Uterus (tissue), 4 donors: ENCODE results near the gene ZNF335. TPM values are rescaled to one million over a fixed set of nuclear protein-coding genes. Genes with fewer than 3 reads are reported as not detected.
A peak's percentile ranks its signal among the peaks of the same experiment; 100 is the strongest.

Source experiments
- DNase-seq, 2 donors: peaks; one replicate each; pipeline ENCODE4 v3.0.0-alpha.2; 2019 to 2020
- H3K27ac ChIP-seq, 2 donors: fragments of 200-600 bp; sonication (generic); 1 replicate in 1 of 2; 2 replicates in 1 of 2; pipeline ENCODE4 v1.5.1; 2016 to 2018
- H3K27me3 ChIP-seq, 2 donors: fragments of 200-600 bp; sonication (generic); one replicate each; pipeline ENCODE4 v1.5.1; 2018 to 2019; ENCODE audit warnings: control low read depth in 1 of 2
- H3K36me3 ChIP-seq, 2 donors: fragments of 200-600 bp; sonication (generic); one replicate each; pipeline ENCODE4 v1.5.1; 2019; ENCODE audit warnings: control low read depth in 1 of 2
- H3K4me1 ChIP-seq, 2 donors: fragments of 200-600 bp; sonication (generic); one replicate each; pipeline ENCODE4 v1.5.1; 2018 to 2019; ENCODE audit warnings: control low read depth in 1 of 2
- H3K4me3 ChIP-seq, 2 donors: fragments of 200-600 bp; sonication (generic); 1 replicate in 1 of 2; 2 replicates in 1 of 2; pipeline ENCODE4 v1.5.1; 2018 to 2019; ENCODE audit warnings: mild to moderate bottlenecking in 1 of 2
- H3K9me3 ChIP-seq, 2 donors: fragments of 200-600 bp; sonication (generic); one replicate each; pipeline ENCODE4 v1.5.1; 2019; ENCODE audit warnings: control low read depth in 1 of 2
- POLR2A ChIP-seq, 2 donors: fragments of 450-650 bp; IDR thresholded peaks; one replicate each; pipeline ENCODE4 v1.6.1; 2016; ENCODE audit warnings: antibody characterized with exemption in 2 of 2, mild to moderate bottlenecking in 1 of 2, moderate library complexity in 1 of 2
- intact Hi-C: fragments of 100-400 bp; cut with DNase I; formaldehyde crosslinking; loops from one replicate; pipeline ENCODE4 v1.15.1; 2023; ENCODE audit warnings: low total_unique reads
- total RNA-seq, 4 donors: library from RNA; depleted of rRNA in 3 of 4; stranded (reverse); fragments of >200 nt in 3 of 4; gene quantifications; one replicate each; pipeline versions ENCODE4 v1.1.0 to v1.2.4, GENCODE V29; 2014 to 2023
- TF ChIP-seq, protein P1 (sequence below), 4 experiments: fragments of 200-600 bp in 2 of 4; fragments of 450-650 bp in 2 of 4; sonication (generic) in 2 of 4; IDR thresholded peaks; one replicate each; pipeline ENCODE4 v1.5.1; 2016 to 2019; ENCODE audit warnings: antibody characterized with exemption in 4 of 4, mild to moderate bottlenecking in 2 of 4, moderate library complexity in 1 of 4
- donor health status: DM: yes; HTN: yes; CAD: no.

The ZNF335 gene
- total RNA-seq, 4 donors from 2014 or later = 14.9 to 40.0 (median 29.0) TPM

DNA sequence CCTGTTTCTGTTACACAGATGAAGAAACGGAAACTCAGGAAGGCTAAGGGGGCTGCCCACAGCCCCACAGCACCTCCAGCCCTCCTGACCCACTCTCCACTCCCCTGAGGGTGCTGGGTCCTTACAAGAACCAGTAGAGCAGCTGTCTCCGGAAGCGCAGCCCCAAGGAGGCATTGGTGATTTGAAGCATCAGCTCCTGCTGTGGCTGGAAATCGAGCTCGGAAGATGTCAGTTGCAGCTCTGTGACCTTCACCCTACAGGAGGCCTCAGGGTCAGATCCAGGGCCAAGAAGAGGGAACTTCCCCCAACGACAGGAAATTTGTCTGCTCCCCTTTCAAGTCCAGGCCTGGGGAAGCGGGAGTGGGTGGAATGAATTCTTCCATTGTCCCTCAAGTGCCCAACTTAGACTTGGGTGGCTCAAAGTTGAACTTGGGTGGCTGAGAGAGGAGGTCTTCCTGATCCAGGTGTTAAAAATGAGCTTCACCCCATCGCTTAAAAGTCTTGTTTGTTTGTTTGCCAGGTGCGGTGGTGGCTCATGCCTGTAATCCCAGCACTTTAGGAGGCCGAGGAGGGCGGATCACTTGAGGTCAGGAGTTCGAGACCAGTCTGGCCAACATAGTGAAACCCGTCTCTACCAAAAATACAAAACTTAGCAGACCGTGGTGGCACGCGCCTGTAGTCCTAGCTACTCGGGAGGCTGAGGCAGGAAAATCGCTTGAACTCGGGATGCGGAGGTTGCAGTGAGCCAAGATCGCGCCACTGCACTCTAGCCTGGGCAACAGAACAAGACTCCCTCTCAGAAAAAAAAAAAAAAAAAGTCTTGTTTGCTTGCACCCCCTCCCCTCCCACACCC is 62.0 kb downstream of the ZNF335 start:
- peak overlapping the region in 1 of 2 donors; percentile 20 for H3K4me3 ChIP-seq
- intact Hi-C loops = no loop called here

DNA sequence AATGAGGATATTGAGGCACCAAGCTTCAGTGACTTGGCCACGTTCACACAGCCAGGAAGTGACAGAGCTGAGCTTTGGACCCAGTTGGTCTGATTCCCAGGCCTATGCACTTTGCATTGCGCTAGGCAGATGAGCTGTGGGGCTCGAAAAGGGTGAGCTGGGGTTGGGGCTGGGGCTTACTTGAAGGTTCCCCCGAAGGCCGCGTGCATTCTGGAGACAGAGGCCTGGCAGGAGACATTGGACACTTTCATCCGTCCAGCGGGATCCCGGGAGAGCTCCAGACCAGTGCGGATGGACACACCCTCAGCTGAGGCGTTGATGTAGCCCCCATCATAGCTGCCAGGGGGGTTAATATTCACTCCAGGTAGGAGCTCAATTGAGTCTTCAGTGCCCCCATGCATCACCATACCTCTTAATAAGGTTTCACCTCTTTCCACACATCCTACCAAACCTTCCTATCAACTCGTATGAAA is 62.6 kb downstream of the ZNF335 start:
- intact Hi-C loops = no loop called here
- Histone ChIP-seq H3K36me3 (no peaks in the 10 kb centered on the region), H3K4me1 (no peaks in the 10 kb centered on the region), H3K4me3 (no peak overlapping the region), H3K27me3 (no peaks in the 10 kb centered on the region), H3K9me3 (no peaks in the 10 kb centered on the region), H3K27ac (peak overlapping the region in 1 of 2 donors; percentile 78)
- DNase-seq = peak in 1 of 2 donors; percentile 15
- no peak for TF ChIP-seq POLR2A (IDR thresholded peaks at IDR 0.05)
- TF ChIP-seq, protein P1, sequence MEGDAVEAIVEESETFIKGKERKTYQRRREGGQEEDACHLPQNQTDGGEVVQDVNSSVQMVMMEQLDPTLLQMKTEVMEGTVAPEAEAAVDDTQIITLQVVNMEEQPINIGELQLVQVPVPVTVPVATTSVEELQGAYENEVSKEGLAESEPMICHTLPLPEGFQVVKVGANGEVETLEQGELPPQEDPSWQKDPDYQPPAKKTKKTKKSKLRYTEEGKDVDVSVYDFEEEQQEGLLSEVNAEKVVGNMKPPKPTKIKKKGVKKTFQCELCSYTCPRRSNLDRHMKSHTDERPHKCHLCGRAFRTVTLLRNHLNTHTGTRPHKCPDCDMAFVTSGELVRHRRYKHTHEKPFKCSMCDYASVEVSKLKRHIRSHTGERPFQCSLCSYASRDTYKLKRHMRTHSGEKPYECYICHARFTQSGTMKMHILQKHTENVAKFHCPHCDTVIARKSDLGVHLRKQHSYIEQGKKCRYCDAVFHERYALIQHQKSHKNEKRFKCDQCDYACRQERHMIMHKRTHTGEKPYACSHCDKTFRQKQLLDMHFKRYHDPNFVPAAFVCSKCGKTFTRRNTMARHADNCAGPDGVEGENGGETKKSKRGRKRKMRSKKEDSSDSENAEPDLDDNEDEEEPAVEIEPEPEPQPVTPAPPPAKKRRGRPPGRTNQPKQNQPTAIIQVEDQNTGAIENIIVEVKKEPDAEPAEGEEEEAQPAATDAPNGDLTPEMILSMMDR (IDR thresholded peaks at IDR 0.05) = no peak

More for the DNA sequence above, 62.0 kb downstream of the ZNF335 start:
- H3K9me3 ChIP-seq = no peaks in the 10 kb centered on the region
- TF ChIP-seq, protein P1 (IDR thresholded peaks at IDR 0.05) = no peak
- TF ChIP-seq POLR2A (IDR thresholded peaks at IDR 0.05) = no peak
- no peaks in the 10 kb centered on the region for H3K4me1 ChIP-seq
- peak overlapping the region; percentile 78 to 90 for H3K27ac ChIP-seq
- peak in 1 of 2 donors; percentile 38 for DNase-seq
- H3K27me3 ChIP-seq = no peaks in the 10 kb centered on the region
- no peaks in the 10 kb centered on the region for H3K36me3 ChIP-seq

DNA sequence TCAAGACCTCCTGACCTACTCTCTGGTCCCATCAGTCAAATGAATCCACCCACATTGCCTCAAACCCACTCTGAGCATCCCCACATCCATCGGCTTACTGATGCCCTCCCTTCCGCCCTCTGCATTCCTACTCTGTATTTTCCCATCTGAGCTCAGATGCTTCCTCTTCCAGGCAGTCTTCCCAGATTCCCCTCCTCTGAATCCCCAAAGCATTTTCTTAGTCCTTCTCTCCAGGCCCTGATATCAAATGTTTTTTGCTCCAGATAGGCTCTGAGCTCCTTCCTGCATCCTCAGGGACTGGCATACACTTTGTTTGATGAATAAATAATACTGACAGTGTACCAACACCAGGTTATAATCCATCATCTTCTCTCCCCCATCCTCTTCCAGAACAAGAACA is 63.9 kb downstream of the ZNF335 start:
- H3K36me3 ChIP-seq = no peaks in the 10 kb centered on the region
- intact Hi-C loops = no loop called here
- no peaks in the 10 kb centered on the region for H3K9me3 ChIP-seq
- no peak for TF ChIP-seq POLR2A (IDR thresholded peaks at IDR 0.05)
- TF ChIP-seq, protein P1 (IDR thresholded peaks at IDR 0.05) = no peak
- DNase-seq = no peak
- H3K4me3 ChIP-seq = no peak overlapping the region
- H3K4me1 ChIP-seq = no peaks in the 10 kb centered on the region
- H3K27me3 ChIP-seq = no peaks in the 10 kb centered on the region
- H3K27ac ChIP-seq = no peak overlapping the region

DNA sequence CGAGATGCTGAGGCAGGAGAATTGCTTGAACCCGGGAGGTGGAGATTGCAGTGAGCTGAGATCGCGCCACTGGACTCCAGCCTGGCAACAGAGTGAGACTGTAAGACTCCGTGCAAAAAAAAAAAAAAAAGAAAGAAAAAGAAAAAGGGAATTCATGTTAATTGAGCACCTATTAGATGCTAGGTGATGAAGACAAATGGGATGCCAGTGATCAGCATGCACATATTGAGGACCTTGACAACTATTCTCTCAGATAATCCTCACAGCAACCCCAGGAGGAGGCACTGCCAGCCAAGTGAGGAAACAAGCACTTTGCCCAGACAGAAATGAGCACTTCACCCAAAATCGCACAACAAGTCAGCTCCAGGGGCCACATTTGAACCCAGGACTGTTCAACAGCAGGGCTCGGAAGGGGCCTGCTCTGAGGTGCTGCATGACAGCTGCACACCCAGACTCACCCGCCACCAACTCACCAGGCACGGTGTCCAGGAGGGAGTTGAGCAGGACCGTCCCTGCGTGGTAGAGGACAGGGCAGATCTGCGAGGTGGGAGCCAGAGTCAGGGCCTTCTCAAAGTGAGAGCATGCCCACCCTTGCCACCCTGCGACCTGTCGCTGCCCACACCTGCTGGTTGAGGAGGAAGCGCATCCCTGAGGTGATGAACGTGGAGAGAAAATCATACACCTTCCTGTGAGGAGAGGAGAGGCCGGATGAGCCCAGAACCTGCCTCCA is 64.6 kb downstream of the ZNF335 start:
- H3K27me3 ChIP-seq = no peaks in the 10 kb centered on the region
- no peak overlapping the region for H3K27ac ChIP-seq
- H3K4me1 ChIP-seq = no peaks in the 10 kb centered on the region
- H3K9me3 ChIP-seq = no peaks in the 10 kb centered on the region
- intact Hi-C loops = no loop called here
- DNase-seq = peak in 1 of 2 donors; percentile 16
- no peaks in the 10 kb centered on the region for H3K36me3 ChIP-seq
- no peak overlapping the region for H3K4me3 ChIP-seq
- TF ChIP-seq POLR2A (IDR thresholded peaks at IDR 0.05) = no peak
- TF ChIP-seq, protein P1 (IDR thresholded peaks at IDR 0.05) = no peak
